Astrocyte (in vitro differentiated cells and primary cell): Measurements from ENCODE around the gene YTHDF1.

ENCODE experiments used
- CTCF ChIP-seq: IDR thresholded peaks from 2 replicates; pipeline ENCODE4 v1.5.1; 2011; ENCODE audit warnings: low read depth, mild to moderate bottlenecking, inconsistent platforms, low read length, moderate library complexity; ENCODE audit not compliant: insufficient read depth
- EZH2 ChIP-seq: IDR thresholded peaks from 2 replicates; pipeline ENCODE4 v1.6.1; 2012; ENCODE audit warnings: mild to moderate bottlenecking, low read length, inconsistent platforms; ENCODE audit not compliant: insufficient read depth

- no peak for TF ChIP-seq CTCF
- TF ChIP-seq EZH2: no peak
Measured at GRCh38 chr20:63248835-63249591, 33.1 kb upstream of the YTHDF1 start.
